Ovary (tissue), 3 donors: ENCODE data around the gene PKD2L1.

Source experiments
- EP300 ChIP-seq: sonication (generic); formaldehyde crosslinking; IDR thresholded peaks from one replicate; pipeline ENCODE4 v1.6.1; 2017; ENCODE audit warnings: antibody characterized with exemption
- POLR2A ChIP-seq: fragments of 450-650 bp; IDR thresholded peaks from one replicate; pipeline ENCODE4 v1.6.1; 2017; ENCODE audit warnings: antibody characterized with exemption, mild to moderate bottlenecking, moderate library complexity
- TF ChIP-seq, protein P1 (sequence below), 3 donors: fragments of 450-650 bp in 2 of 3; fragments of 200-600 bp in 1 of 3; IDR thresholded peaks; one replicate each; pipeline versions ENCODE4 v1.5.1 to v1.8.0; 2016 to 2022; ENCODE audit warnings: antibody characterized with exemption in 3 of 3, mild to moderate bottlenecking in 1 of 3
- donor health status: DM: no; HTN: no; CAD: no.

DNA sequence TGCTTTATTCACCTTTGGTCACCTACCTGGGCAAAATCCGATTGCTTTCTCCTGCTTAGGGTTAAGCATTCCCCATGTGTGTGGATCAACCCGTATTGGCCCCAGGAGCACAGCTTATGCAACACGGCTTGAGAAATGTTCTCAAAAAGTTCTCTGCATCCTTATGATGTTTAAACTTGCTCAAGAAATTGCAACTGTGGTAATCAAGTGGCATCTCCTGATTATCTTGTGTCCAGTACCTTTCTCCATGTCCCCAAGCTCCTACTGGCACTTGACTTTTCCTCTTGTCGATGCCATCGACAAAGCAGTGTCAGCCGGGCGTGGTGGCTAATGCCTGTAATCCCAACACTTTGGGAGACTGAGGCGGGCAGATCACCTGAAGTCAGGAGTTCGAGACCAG lies 4.7 kb upstream of the PKD2L1 start:
- TF ChIP-seq EP300: no peak
- TF ChIP-seq, protein P1, sequence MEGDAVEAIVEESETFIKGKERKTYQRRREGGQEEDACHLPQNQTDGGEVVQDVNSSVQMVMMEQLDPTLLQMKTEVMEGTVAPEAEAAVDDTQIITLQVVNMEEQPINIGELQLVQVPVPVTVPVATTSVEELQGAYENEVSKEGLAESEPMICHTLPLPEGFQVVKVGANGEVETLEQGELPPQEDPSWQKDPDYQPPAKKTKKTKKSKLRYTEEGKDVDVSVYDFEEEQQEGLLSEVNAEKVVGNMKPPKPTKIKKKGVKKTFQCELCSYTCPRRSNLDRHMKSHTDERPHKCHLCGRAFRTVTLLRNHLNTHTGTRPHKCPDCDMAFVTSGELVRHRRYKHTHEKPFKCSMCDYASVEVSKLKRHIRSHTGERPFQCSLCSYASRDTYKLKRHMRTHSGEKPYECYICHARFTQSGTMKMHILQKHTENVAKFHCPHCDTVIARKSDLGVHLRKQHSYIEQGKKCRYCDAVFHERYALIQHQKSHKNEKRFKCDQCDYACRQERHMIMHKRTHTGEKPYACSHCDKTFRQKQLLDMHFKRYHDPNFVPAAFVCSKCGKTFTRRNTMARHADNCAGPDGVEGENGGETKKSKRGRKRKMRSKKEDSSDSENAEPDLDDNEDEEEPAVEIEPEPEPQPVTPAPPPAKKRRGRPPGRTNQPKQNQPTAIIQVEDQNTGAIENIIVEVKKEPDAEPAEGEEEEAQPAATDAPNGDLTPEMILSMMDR (IDR thresholded peaks at IDR 0.05): no peak
- no peak for TF ChIP-seq POLR2A
